NOMO-1 treated with DMSO at 0.1 percent for 48 hours (cell line): ENCODE measurements around the gene PTPN5.
"Not testable (repeated sequence)": the region's sequence is repeated elsewhere in the genome, so short reads cannot be mapped to it uniquely, and the experiment has no call there.

ENCODE experiments used
- DNase-seq: peaks from one replicate; lab custom pipeline; 2025; ENCODE audit not compliant: unreplicated experiment; lab: John Stamatoyannopoulos, UW

PTPN5 gene

GRCh38 chr11:18791207-18791968, at the start of gene PTPN5:
Gene PTPN5, minus strand, starts transcription at chr11:18791798. Its CDS starts 19,840 bp downstream, at chr11:18771958.
- no peak for DNase-seq

DNA sequence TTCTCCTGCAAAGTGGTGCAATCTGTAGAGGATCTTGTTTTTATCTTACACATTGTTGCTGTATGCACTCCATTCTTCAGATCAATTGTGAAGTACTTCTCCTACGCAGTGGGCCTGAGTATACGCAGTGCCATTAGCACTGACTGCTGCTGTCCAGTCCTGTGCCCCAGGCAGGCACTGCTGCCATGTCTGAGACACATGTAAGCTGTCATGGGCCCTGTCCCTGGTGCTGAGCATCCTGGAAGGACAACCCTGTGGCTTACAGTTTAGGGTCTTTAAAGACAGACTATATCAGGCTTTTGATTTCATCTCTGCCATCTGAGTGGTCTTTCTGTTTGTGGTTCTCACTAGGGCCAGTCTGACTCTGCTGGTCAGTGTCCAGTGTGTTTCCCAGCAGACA, 44.8 kb upstream of the PTPN5 start:
- DNase-seq = no peak

DNA sequence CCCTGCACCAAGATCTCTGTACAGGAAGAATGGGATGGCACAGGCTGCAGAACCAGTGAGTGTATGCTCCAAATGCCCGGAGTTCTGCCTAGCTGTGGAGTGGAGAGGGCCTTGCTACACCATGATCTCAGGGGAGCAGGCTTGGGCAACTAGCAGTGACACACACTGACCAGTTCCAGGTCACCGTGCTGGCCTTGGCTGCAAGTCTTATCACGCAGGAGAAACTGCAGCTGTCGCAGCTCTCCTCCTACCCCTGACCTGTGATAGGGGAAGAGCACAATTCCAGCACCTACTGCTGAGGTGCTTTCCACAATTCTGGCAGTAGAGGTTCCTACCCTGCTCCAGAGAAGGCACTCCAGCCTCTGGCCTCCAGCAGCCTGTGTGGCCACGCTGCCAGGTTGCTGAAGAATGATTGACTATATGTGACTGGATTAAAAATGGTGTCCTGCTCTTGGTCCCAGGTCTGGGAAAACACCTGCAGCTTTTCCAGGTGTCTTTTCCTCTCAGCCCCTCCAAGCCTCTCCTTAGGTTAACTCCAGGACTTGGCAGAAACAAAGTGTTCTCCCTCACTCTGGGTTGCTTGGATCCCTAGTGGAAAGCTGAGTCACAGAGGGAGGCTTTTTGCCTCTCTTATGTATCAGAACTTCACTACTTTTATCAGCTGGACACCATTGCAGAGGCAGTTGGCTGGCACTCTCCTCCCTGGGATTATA, 43.3 kb upstream of the PTPN5 start:
- no peak for DNase-seq

- not testable (repeated sequence) for DNase-seq
These were observed 28.6 kb upstream of the PTPN5 start for GRCh38 chr11:18820160-18820559.

DNA sequence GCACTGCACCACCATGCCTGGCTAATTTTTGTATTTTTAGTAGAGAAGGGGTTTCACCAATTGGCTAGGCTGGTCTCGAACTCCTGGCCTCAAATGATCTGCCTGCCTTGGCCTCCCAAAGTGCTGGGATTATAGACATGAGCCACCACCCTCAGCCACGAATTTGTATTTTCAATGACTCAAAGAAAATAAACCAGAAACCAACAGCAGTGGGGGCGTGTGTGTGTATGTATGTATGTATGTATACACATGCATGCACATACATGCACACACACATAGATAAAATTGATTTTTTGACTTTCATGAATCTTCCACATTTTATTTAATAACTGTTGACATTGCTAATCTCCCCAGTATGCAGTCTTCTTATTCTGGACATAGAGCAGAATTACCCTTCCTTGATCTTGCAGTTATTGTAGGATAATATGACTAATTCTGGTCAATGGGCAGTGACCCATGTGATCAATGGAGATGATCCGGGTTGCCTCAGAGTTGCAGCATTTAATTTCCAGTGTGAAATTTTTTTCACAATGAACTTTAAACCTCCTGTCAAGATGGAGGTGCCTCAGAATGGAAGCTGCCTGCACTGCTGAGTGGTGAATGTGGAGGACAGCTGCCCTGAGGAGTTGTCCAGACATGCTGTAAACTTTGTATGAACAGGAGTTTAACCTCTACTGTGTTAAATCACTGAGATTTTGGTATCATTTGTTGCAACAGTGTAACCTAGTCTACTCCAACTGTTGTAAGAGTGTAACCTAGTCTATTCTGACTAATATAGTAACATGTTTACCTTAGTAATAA, 12.8 kb upstream of the PTPN5 start:
- no peak for DNase-seq

DNA sequence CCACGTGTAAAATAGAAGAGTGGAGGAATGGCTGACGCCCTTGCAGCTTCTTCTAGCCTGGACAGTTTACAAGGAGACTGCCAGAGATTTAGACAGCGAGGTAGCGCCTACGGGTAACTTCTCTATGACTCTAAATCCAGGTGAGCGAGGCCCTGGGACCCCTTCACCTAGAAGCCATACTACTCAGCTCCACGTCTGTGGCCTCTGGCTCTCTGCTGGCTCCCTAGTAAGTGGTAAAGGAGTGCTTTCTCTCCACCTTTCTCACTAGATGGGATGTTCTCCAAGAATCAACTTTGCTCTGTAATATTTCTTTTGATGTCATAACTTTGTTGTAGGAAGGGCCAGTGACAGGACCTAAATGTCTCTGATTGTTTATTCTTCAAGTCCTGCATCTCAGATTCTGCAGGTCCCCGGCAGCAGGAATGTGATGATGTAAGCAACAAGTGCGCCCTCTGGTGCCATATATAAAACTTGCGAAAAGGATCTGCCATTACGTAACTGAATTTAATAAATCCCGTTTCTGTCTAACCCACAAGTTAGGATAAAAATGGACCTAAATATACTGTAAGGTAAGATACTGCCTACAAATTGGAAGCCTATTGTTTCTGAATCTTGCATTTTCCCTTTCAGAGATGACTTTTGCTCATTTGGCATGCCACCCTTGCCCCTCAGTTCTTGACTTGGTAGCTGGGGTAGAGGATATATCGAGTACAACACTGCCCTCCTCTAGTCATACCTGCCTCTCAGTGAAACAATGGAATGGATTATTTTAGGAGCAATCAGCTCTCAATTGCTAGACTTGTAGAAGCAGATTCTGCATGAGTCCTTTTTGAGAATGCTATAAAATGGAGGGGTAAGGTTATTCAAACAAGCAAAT, 11.0 kb upstream of the PTPN5 start:
- DNase-seq = peak; percentile 43

GRCh38 chr11:18798799-18799469, 7.3 kb upstream of the PTPN5 start:
- no peak for DNase-seq

DNA sequence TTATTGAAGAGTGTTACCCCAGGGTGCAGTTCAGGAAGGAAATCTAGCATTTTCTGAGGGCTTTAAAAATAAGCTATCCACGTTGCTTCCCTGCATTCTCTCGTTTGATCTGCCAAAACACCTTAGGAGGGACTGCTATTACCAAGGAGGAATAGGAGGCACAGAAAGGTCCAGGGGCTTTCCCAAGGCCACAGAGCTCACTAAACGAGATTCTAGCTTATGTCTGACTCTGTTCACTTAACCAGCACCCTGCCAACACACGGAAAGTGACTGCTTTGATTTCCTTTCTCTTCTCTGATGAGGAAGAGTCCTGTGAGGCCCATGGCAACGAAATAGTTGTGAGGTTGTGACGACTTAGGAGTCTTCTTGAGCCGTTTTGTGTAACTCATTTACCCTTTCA, 3.4 kb upstream of the PTPN5 start:
- no peak for DNase-seq

DNA sequence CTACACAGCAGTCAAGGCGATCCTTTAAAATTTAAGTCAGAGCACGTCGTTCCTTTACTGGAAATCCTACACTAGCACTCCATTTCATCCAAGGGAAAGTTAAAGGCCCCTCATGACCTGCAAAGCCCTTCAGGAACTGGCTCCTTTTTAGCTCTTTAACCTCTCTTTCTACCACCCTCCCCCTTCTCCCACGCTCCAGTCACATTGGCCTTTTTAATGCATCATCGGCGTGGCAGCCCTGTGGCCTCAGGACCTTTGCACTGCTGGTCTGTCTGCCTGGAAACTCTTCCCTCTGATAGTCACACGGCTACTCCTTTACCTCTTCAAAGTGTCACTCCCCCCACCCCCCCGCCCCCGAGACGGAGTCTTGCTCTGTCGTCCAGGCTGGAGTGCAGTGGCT, 1.2 kb upstream of the PTPN5 start:
- DNase-seq = no peak

- DNase-seq = no peak
These were observed 501 bp upstream of the PTPN5 start for GRCh38 chr11:18791969-18792628.

DNA sequence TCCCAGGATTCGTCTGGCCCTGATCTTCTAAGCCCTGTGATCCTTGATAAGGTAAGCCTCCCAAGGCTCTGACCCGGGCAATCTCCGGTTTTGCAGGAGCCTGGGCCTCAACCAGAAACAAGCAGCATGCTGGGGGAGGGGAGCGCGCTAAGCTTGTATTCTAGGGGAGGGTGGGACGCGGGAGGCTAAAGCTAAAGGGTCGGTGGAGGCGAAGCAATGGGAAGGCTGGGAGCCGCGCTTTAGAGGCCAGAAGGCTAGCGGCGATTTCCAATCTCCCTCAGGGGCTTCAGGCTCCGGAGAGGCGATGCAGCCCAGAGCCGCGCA, 753 bp downstream of the PTPN5 start:
- no peak for DNase-seq

DNA sequence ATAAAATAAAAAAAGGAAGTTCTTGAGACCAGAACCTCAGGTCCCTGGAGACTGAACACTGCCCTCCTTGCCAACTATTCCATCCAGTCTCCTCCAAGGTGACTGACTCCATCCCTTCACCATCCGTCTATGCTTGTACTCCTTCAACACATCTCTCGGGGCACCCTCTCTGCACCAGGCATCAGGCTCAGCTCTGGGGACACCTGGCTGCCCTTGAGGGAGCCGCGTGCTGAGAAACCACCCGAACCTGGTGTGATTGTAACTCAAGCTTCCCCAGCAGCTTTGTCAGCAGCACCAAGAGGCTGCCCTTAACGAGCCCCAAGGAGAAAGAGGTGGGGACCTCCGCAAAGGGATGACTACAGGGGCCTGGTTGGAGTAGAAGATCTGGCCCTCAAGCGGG, 1.7 kb downstream of the PTPN5 start:
- no peak for DNase-seq

GRCh38 chr11:18785411-18785810, 6.2 kb downstream of the PTPN5 start:
- no peak for DNase-seq

- no peak for DNase-seq
These were observed 10.7 kb downstream of the PTPN5 start for GRCh38 chr11:18780896-18781295.

- DNase-seq = no peak
These were observed 11.3 kb downstream of the PTPN5 start for GRCh38 chr11:18780329-18780728.

GRCh38 chr11:18778468-18778867, 13.1 kb downstream of the PTPN5 start:
- no peak for DNase-seq

- peak; percentile 42 for DNase-seq
These were observed 15.3 kb downstream of the PTPN5 start for GRCh38 chr11:18776324-18776723.

- DNase-seq = peak; percentile 42
These were observed 15.9 kb downstream of the PTPN5 start for GRCh38 chr11:18775492-18776292.

GRCh38 chr11:18774801-18775200, 16.8 kb downstream of the PTPN5 start:
- DNase-seq = no peak
